ENCODE results near the gene ENO4. TPM values are rescaled to one million over a fixed set of nuclear protein-coding genes. Genes with fewer than 3 reads are reported as not detected.

Gene ENO4
- polyA plus RNA-seq, 3 donors, result not detected

DNA sequence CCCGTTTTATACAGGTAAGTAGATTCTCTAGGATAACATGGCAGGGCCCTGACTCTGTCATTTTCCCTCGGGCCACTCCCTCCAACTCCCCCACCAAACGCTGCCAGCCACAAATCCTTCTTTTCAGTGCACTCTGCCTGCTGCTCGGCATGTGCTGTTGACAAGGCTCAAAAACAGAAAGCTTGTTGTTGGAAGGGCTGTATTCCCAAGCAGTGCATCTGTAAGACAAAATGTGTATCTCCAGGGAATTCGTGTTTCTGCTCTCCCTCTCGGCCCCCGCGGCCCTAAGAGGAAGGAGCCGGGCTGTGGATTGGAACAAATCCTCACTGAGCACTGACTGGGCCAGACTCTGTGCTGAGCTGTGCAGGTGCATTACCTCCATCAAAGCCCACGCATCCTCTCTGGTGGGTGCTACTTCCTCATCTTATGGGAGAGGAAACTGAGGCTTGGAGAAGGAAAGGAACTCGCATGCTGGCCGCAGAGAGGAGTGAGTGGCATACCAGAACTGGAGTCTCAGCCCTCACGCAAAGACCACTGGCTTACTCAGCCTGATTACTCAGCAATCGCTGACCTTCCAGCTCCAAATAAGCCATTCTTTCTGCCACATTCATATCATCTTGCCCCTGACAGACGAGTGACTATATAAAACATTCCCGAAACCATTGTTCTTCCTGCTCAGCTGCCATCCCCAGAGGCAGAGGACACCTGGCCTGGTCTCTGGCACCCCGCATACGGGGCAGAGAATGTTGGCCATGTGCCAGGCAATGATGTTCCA lies 33.5 kb upstream of the ENO4 start:
- Histone ChIP-seq H3K9me3 (replicated peaks in 1 of 2; ENCODE audit: control insufficient read depth in 1 of 2, insufficient read depth in 1 of 2, low read length in 2 of 2) (no peaks in the 10 kb centered on the region), H3K4me3 (replicated peaks in 1 of 3; ENCODE audit: low read depth in 2 of 3, low read length in 3 of 3) (no peak overlapping the region), H3K4me2 (replicated peaks; ENCODE audit: extremely low read depth, low read length, poor library complexity, severe bottlenecking) (no peak overlapping the region), H3K36me3 (replicated peaks in 1 of 2; ENCODE audit: control insufficient read depth in 1 of 2, insufficient read depth in 2 of 2, low read length in 2 of 2) (no peaks in the 10 kb centered on the region), H3K27ac (ENCODE audit: low read depth in 1 of 2, low read length in 2 of 2) (no peak overlapping the region), H2AFZ (ENCODE audit: insufficient read depth, low read depth, low read length, poor library complexity, severe bottlenecking) (no peak overlapping the region), H3K27me3 (ENCODE audit: control insufficient read depth in 2 of 2, insufficient read depth in 2 of 2, low read length in 2 of 2) (peaks cover 0 to 8% of the 10 kb centered on the region in 2 donors), H3K9ac (ENCODE audit: insufficient read depth, low read length, poor library complexity, severe bottlenecking) (no peak overlapping the region), H3K4me1 (ENCODE audit: control insufficient read depth in 1 of 2, insufficient read depth in 2 of 2, low read length in 2 of 2) (no peaks in the 10 kb centered on the region), H3K79me2 (ENCODE audit: insufficient read depth, low read length) (no peaks in the 10 kb centered on the region), H4K20me1 (ENCODE audit: insufficient read depth, low read length) (no peaks in the 10 kb centered on the region)
- Mint-ChIP-seq H3K27me3 (ENCODE audit: low read depth in 3 of 3) (peaks cover 19 to 36% (median 34%) of the 10 kb centered on the region in 3 donors), H3K4me1 (no peaks in the 10 kb centered on the region), H3K36me3 (no peaks in the 10 kb centered on the region), H3K27ac (peak overlapping the region in 1 of 7 donors; percentile 15), H3K9me3 (peaks cover 0 to 3% (median under 1%) of the 10 kb centered on the region in 7 donors), H3K4me3 (peak overlapping the region in 1 of 2 donors; percentile 18)
- intact Hi-C loops (cut with micrococcal nuclease), result no loop called here
- 88% methylated on average over 13 of the region's 18 CpGs for WGBS (ENCODE audit: insufficient coverage)
- DNase-seq, result no peak
- TF ChIP-seq, protein P1, sequence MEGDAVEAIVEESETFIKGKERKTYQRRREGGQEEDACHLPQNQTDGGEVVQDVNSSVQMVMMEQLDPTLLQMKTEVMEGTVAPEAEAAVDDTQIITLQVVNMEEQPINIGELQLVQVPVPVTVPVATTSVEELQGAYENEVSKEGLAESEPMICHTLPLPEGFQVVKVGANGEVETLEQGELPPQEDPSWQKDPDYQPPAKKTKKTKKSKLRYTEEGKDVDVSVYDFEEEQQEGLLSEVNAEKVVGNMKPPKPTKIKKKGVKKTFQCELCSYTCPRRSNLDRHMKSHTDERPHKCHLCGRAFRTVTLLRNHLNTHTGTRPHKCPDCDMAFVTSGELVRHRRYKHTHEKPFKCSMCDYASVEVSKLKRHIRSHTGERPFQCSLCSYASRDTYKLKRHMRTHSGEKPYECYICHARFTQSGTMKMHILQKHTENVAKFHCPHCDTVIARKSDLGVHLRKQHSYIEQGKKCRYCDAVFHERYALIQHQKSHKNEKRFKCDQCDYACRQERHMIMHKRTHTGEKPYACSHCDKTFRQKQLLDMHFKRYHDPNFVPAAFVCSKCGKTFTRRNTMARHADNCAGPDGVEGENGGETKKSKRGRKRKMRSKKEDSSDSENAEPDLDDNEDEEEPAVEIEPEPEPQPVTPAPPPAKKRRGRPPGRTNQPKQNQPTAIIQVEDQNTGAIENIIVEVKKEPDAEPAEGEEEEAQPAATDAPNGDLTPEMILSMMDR (IDR thresholded peaks at IDR 0.05), result no peak

DNA sequence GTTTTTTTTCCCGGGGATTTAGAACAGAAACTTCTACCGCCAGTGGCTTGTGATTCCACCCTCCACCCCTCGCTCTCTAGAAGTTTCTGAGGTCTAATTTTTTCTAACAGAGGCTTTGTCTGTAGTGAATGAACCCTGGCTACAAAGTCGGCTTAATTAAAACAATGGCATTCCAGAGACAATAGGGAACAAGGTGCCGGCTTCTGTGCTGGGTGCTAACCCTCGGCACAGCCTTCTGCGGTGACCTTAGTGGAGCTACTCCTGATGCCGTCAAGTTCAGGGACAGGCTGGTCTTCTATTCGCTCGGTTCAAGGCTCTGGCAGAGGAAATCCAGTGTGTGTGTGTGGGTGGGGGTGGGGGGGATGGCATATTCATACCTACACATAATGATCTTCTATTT lies 32.1 kb upstream of the ENO4 start:
- WGBS (ENCODE audit: insufficient coverage), result 42% methylated on average over 3 of the region's 10 CpGs
- H3K27ac Mint-ChIP-seq, result no peak overlapping the region
- no peaks in the 10 kb centered on the region for H3K4me1 Mint-ChIP-seq
- DNase-seq, result no peak
- H4K20me1 ChIP-seq (ENCODE audit: insufficient read depth, low read length), result no peaks in the 10 kb centered on the region
- peaks cover 20 to 36% (median 25%) of the 10 kb centered on the region in 3 donors for H3K27me3 Mint-ChIP-seq (ENCODE audit: low read depth in 3 of 3)
- H3K27me3 ChIP-seq (ENCODE audit: control insufficient read depth in 2 of 2, insufficient read depth in 2 of 2, low read length in 2 of 2), result peaks cover 0 to 8% of the 10 kb centered on the region in 2 donors
- intact Hi-C loops (cut with micrococcal nuclease), result no loop called here
- H3K27ac ChIP-seq (ENCODE audit: low read depth in 1 of 2, low read length in 2 of 2), result no peak overlapping the region
- H3K4me3 ChIP-seq (replicated peaks in 1 of 3; ENCODE audit: low read depth in 2 of 3, low read length in 3 of 3), result no peak overlapping the region
- no peak overlapping the region for H3K9ac ChIP-seq (ENCODE audit: insufficient read depth, low read length, poor library complexity, severe bottlenecking)
- TF ChIP-seq, protein P1 (IDR thresholded peaks at IDR 0.05), result no peak
- no peak overlapping the region for H3K4me2 ChIP-seq (replicated peaks; ENCODE audit: extremely low read depth, low read length, poor library complexity, severe bottlenecking)
- H3K36me3 Mint-ChIP-seq, result no peaks in the 10 kb centered on the region
- no peak overlapping the region for H2AFZ ChIP-seq (ENCODE audit: insufficient read depth, low read depth, low read length, poor library complexity, severe bottlenecking)
- no peaks in the 10 kb centered on the region for H3K79me2 ChIP-seq (ENCODE audit: insufficient read depth, low read length)
- H3K9me3 Mint-ChIP-seq, result peaks cover 0 to 7% (median 4%) of the 10 kb centered on the region in 7 donors
- no peaks in the 10 kb centered on the region for H3K9me3 ChIP-seq (replicated peaks in 1 of 2; ENCODE audit: control insufficient read depth in 1 of 2, insufficient read depth in 1 of 2, low read length in 2 of 2)
- no peak overlapping the region for H3K4me3 Mint-ChIP-seq
- no peaks in the 10 kb centered on the region for H3K36me3 ChIP-seq (replicated peaks in 1 of 2; ENCODE audit: control insufficient read depth in 1 of 2, insufficient read depth in 2 of 2, low read length in 2 of 2)
- H3K4me1 ChIP-seq (ENCODE audit: control insufficient read depth in 1 of 2, insufficient read depth in 2 of 2, low read length in 2 of 2), result no peaks in the 10 kb centered on the region
